CD14-positive monocyte (primary cell): ENCODE data around the gene PFKP. TPM values are rescaled to one million over a fixed set of nuclear protein-coding genes. Genes with fewer than 3 reads are reported as not detected.

Source experiments
- DNase-seq, 3 donors: peaks; one replicate each; pipeline ENCODE4 v3.0.0-alpha.2; 2011 to 2022
- H2AFZ ChIP-seq: 2 replicates; pipeline ENCODE4 v1.6.0; 2012; ENCODE audit warnings: mild to moderate bottlenecking, low read depth, low read length, inconsistent platforms; ENCODE audit not compliant: insufficient read depth, poor library complexity, severe bottlenecking
- H3K27ac ChIP-seq, 2 donors: 1 replicate in 1 of 2; 2 replicates in 1 of 2; pipeline ENCODE4 v1.5.1; 2012 to 2013; ENCODE audit warnings: low read length in 2 of 2, control low read depth in 1 of 2, inconsistent platforms in 1 of 2, low read depth in 1 of 2, mild to moderate bottlenecking in 1 of 2
- H3K27me3 ChIP-seq, 2 donors: one replicate each; pipeline versions ENCODE4 v1.6.0 to v1.6.1; 2011 to 2013; ENCODE audit warnings: low read length in 2 of 2; ENCODE audit not compliant: control insufficient read depth in 2 of 2, insufficient read depth in 2 of 2
- H3K36me3 ChIP-seq, 2 donors: replicated peaks in 1 of 2; 1 replicate in 1 of 2; 2 replicates in 1 of 2; pipeline versions ENCODE4 v1.5.1 to v1.6.1; 2012 to 2013; ENCODE audit warnings: low read length in 2 of 2, control low read depth in 1 of 2, inconsistent platforms in 1 of 2, mild to moderate bottlenecking in 1 of 2; ENCODE audit not compliant: insufficient read depth in 2 of 2, control insufficient read depth in 1 of 2
- H3K4me1 ChIP-seq, 2 donors: 1 replicate in 1 of 2; 2 replicates in 1 of 2; pipeline versions ENCODE4 v1.5.1 to v1.6.1; 2012 to 2013; ENCODE audit warnings: low read length in 2 of 2, control low read depth in 1 of 2, inconsistent platforms in 1 of 2, mild to moderate bottlenecking in 1 of 2, moderate library complexity in 1 of 2; ENCODE audit not compliant: insufficient read depth in 2 of 2, control insufficient read depth in 1 of 2
- H3K4me2 ChIP-seq: replicated peaks from 2 replicates; pipeline ENCODE3; 2012; ENCODE audit warnings: low read length, moderate library complexity, mild to moderate bottlenecking; ENCODE audit not compliant: poor library complexity, severe bottlenecking; ENCODE audit errors: extremely low read depth
- H3K4me3 ChIP-seq, 3 experiments: fragments of 200-600 bp in 1 of 3; sonication (generic) in 1 of 3; replicated peaks in 1 of 3; 1 replicate in 2 of 3; 2 replicates in 1 of 3; pipeline ENCODE4 v1.5.1; 2011 to 2013; ENCODE audit warnings: low read length in 3 of 3, mild to moderate bottlenecking in 3 of 3, control low read depth in 2 of 3, low read depth in 2 of 3, inconsistent platforms in 1 of 3, moderate library complexity in 1 of 3
- H3K79me2 ChIP-seq: 2 replicates; pipeline ENCODE4 v1.6.0; 2012; ENCODE audit warnings: mild to moderate bottlenecking, control low read depth, inconsistent platforms, low read length, moderate library complexity; ENCODE audit not compliant: insufficient read depth
- H3K9ac ChIP-seq: 2 replicates; pipeline ENCODE4 v1.6.0; 2017; ENCODE audit warnings: low read length, mild to moderate bottlenecking; ENCODE audit not compliant: insufficient read depth, poor library complexity, severe bottlenecking
- H3K9me3 ChIP-seq, 2 donors: replicated peaks in 1 of 2; 1 replicate in 1 of 2; 2 replicates in 1 of 2; pipeline versions ENCODE4 v1.5.1 to v1.6.1; 2012 to 2013; ENCODE audit warnings: low read length in 2 of 2, control low read depth in 1 of 2; ENCODE audit not compliant: control insufficient read depth in 1 of 2, insufficient read depth in 1 of 2
- H4K20me1 ChIP-seq: 2 replicates; pipeline ENCODE4 v1.6.0; 2012; ENCODE audit warnings: mild to moderate bottlenecking, low read length, control low read depth, moderate library complexity; ENCODE audit not compliant: insufficient read depth
- H3K27ac Mint-ChIP-seq, 7 donors: one replicate each; pipeline ENCODE4 v1.8.0; 2020; ENCODE audit warnings: mild to moderate bottlenecking in 7 of 7, mixed read lengths in 7 of 7, moderate library complexity in 6 of 7, inconsistent platforms in 2 of 7
- H3K27me3 Mint-ChIP-seq, 3 donors: one replicate each; pipeline ENCODE4 v1.8.0; 2021 to 2022; ENCODE audit warnings: low read depth in 3 of 3, mild to moderate bottlenecking in 3 of 3, mixed read lengths in 3 of 3, moderate library complexity in 3 of 3, inconsistent platforms in 1 of 3
- H3K36me3 Mint-ChIP-seq, 2 donors: one replicate each; pipeline ENCODE4 v1.8.0; 2020; ENCODE audit warnings: mixed read lengths in 2 of 2, inconsistent platforms in 1 of 2, mild to moderate bottlenecking in 1 of 2
- H3K4me1 Mint-ChIP-seq: one replicate; pipeline ENCODE4 v1.8.0; 2020; ENCODE audit warnings: mild to moderate bottlenecking, mixed read lengths
- H3K4me3 Mint-ChIP-seq, 2 donors: one replicate each; pipeline ENCODE4 v1.8.0; 2020; ENCODE audit warnings: mild to moderate bottlenecking in 2 of 2, mixed read lengths in 2 of 2, moderate library complexity in 1 of 2
- H3K9me3 Mint-ChIP-seq, 7 donors: one replicate each; pipeline ENCODE4 v1.8.0; 2020 to 2022; ENCODE audit warnings: mixed read lengths in 7 of 7, mild to moderate bottlenecking in 6 of 7, moderate library complexity in 6 of 7, inconsistent platforms in 2 of 7
- WGBS: methylation state at CpG from one replicate; pipeline ENCODE4 v1.1.5; 2013; ENCODE audit warnings: missing lambda C conversion rate; ENCODE audit not compliant: insufficient coverage; 5-methylcytosine and 5-hydroxymethylcytosine counted together
- intact Hi-C, 2 donors: fragments of 100-400 bp; cut with micrococcal nuclease; formaldehyde crosslinking; loops; one replicate each; pipeline versions ENCODE4 v1.15.0 to v1.15.1; 2023
- polyA plus RNA-seq, 3 donors: library from polyadenylated mRNA; depleted of rRNA in 1 of 3; unstranded in 2 of 3; stranded (reverse) in 1 of 3; fragments of 300-500 nt in 2 of 3; fragments of >200 nt in 1 of 3; fragmentation: Illumina TruSeq in 2 of 3; gene quantifications; 1 replicate in 2 of 3; 2 replicates in 1 of 3; pipeline ENCODE4 v1.2.3, GENCODE V29; 2012 to 2021
- TF ChIP-seq, protein P1 (sequence below): fragments of 200-600 bp; IDR thresholded peaks from one replicate; pipeline ENCODE4 v1.8.0; 2022; ENCODE audit warnings: antibody characterized with exemption, mild to moderate bottlenecking

The PFKP gene
- polyA plus RNA-seq, 3 donors, result 6.5 to 14.2 (median 8.1) TPM

GRCh38 chr10:3077940-3078630 lies 10.7 kb downstream of the PFKP start:
- Histone ChIP-seq H2AFZ (no peak overlapping the region), H3K27ac (no peak overlapping the region), H3K9me3 (no peaks in the 10 kb centered on the region), H3K4me1 (no peaks in the 10 kb centered on the region), H3K27me3 (no peaks in the 10 kb centered on the region), H3K79me2 (peaks cover 19% of the 10 kb centered on the region), H3K4me2 (no peak overlapping the region), H3K4me3 (no peak overlapping the region), H3K36me3 (peaks cover 0 to 12% of the 10 kb centered on the region in 2 donors), H3K9ac (no peak overlapping the region), H4K20me1 (no peaks in the 10 kb centered on the region)
- WGBS, result 80% methylated on average over 8 of the region's 10 CpGs
- TF ChIP-seq, protein P1, sequence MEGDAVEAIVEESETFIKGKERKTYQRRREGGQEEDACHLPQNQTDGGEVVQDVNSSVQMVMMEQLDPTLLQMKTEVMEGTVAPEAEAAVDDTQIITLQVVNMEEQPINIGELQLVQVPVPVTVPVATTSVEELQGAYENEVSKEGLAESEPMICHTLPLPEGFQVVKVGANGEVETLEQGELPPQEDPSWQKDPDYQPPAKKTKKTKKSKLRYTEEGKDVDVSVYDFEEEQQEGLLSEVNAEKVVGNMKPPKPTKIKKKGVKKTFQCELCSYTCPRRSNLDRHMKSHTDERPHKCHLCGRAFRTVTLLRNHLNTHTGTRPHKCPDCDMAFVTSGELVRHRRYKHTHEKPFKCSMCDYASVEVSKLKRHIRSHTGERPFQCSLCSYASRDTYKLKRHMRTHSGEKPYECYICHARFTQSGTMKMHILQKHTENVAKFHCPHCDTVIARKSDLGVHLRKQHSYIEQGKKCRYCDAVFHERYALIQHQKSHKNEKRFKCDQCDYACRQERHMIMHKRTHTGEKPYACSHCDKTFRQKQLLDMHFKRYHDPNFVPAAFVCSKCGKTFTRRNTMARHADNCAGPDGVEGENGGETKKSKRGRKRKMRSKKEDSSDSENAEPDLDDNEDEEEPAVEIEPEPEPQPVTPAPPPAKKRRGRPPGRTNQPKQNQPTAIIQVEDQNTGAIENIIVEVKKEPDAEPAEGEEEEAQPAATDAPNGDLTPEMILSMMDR, result no peak
- Mint-ChIP-seq H3K9me3 (peaks cover 0 to 2% (median 0%) of the 10 kb centered on the region in 7 donors), H3K4me1 (no peaks in the 10 kb centered on the region), H3K36me3 (peaks cover 10 to 23% of the 10 kb centered on the region in 2 donors), H3K27ac (no peak overlapping the region), H3K27me3 (peaks cover 0 to 1% (median 0%) of the 10 kb centered on the region in 3 donors), H3K4me3 (no peak overlapping the region)
- DNase-seq, result no peak
- intact Hi-C loops, result no loop called here

DNA sequence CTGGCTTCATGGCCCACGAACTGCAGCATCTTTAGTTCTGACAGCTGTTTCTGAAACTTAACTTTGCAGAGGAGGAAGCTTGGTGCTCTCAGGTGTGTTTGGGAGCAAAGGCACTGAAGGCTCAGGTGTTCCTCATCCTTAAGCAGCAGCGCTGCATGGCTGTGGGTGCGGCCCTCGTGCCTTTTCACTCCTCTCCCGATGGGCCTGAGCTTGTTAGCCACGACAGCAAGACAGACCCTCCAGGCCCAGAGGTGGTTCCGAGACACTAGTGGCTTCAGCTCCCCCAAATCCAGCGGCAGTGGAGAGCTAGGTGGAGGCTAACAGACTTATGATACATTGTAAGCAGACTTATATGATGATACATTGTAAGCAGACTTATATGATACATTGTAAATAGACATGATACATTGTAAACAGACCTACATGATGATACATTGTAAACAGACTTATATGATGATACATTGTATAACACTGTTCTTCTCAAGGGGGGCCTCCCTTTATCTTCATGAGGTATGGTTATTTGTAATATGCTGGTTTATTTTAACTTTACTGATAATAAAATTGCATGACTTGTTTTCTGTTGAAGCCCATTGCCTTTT lies 14.1 kb downstream of the PFKP start:
- Histone ChIP-seq H3K4me2 (no peak overlapping the region), H2AFZ (no peak overlapping the region), H3K4me3 (no peak overlapping the region), H3K9ac (no peak overlapping the region), H4K20me1 (no peaks in the 10 kb centered on the region), H3K79me2 (no peaks in the 10 kb centered on the region), H3K4me1 (no peaks in the 10 kb centered on the region), H3K36me3 (peaks cover 0 to 12% of the 10 kb centered on the region in 2 donors), H3K27me3 (no peaks in the 10 kb centered on the region), H3K9me3 (no peaks in the 10 kb centered on the region), H3K27ac (no peak overlapping the region)
- peaks cover 2% of the 10 kb centered on the region for H3K4me1 Mint-ChIP-seq
- peaks cover 17 to 36% of the 10 kb centered on the region in 2 donors for H3K36me3 Mint-ChIP-seq
- intact Hi-C loops, result no loop called here
- H3K9me3 Mint-ChIP-seq, result peaks cover 0 to 2% (median 0%) of the 10 kb centered on the region in 7 donors
- peak overlapping the region in 1 of 7 donors; percentile 55 for H3K27ac Mint-ChIP-seq
- TF ChIP-seq, protein P1, result no peak
- WGBS, result 98% methylated on average over 4 of the region's 8 CpGs
- no peak for DNase-seq
- peaks cover 0 to 1% (median 0%) of the 10 kb centered on the region in 3 donors for H3K27me3 Mint-ChIP-seq
- H3K4me3 Mint-ChIP-seq, result no peak overlapping the region
